Mammary epithelial cell (primary cell): ENCODE data around the gene SLAMF6.

Source experiments
- CTCF ChIP-seq, 2 donors: IDR thresholded peaks in 1 of 2; conservative IDR thresholded peaks in 1 of 2; 2 replicates each; pipeline ENCODE4 v1.5.1; 2011 to 2012; ENCODE audit warnings: inconsistent platforms in 2 of 2, low read length in 2 of 2, mild to moderate bottlenecking in 2 of 2, control low read depth in 1 of 2, low read depth in 1 of 2; ENCODE audit not compliant: insufficient read depth in 1 of 2; ENCODE audit errors: extremely low read depth in 1 of 2
- EZH2 ChIP-seq: IDR thresholded peaks from 2 replicates; pipeline ENCODE4 v1.6.1; 2012; ENCODE audit warnings: low read length, inconsistent platforms, borderline replicate concordance

- TF ChIP-seq CTCF (conservative IDR thresholded peaks at IDR 0.05 in 1 of 2, IDR thresholded peaks at IDR 0.05 in 1 of 2; ENCODE audit: extremely low read depth in 1 of 2, insufficient read depth in 1 of 2, low read depth in 1 of 2, low read length in 2 of 2) (no peak), EZH2 (no peak)
Observed at GRCh38 chr1:160550572-160551034, 27.5 kb upstream of the SLAMF6 start.
